ENCODE measurements around the gene EXOC3.

EXOC3 gene

GRCh38 chr5:443239-444151 lies 519 bp downstream of the EXOC3 start:
- H3K36me3 ChIP-seq (replicated peaks; ENCODE audit: low read depth, low read length), result peaks cover 15% of the 10 kb centered on the region
- peak overlapping the region; percentile 89 for H3K4me2 ChIP-seq (ENCODE audit: low read length)
- peak overlapping the region; percentile 16; the same call in 1 of the 2 replicates for H3K27ac ChIP-seq (ENCODE audit: low read length)
- peak overlapping the region; percentile 88 for H3K9ac ChIP-seq (ENCODE audit: low read length)
- TF ChIP-seq EZH2phosphoT487 (IDR thresholded peaks at IDR 0.05; ENCODE audit: low read depth), result no peak
- TF ChIP-seq, protein P1, sequence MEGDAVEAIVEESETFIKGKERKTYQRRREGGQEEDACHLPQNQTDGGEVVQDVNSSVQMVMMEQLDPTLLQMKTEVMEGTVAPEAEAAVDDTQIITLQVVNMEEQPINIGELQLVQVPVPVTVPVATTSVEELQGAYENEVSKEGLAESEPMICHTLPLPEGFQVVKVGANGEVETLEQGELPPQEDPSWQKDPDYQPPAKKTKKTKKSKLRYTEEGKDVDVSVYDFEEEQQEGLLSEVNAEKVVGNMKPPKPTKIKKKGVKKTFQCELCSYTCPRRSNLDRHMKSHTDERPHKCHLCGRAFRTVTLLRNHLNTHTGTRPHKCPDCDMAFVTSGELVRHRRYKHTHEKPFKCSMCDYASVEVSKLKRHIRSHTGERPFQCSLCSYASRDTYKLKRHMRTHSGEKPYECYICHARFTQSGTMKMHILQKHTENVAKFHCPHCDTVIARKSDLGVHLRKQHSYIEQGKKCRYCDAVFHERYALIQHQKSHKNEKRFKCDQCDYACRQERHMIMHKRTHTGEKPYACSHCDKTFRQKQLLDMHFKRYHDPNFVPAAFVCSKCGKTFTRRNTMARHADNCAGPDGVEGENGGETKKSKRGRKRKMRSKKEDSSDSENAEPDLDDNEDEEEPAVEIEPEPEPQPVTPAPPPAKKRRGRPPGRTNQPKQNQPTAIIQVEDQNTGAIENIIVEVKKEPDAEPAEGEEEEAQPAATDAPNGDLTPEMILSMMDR (IDR thresholded peaks at IDR 0.05; ENCODE audit: low read depth, low read length), result no peak
- H3K79me2 ChIP-seq (ENCODE audit: low read length), result peaks cover 29% of the 10 kb centered on the region
- peaks cover 22% of the 10 kb centered on the region for H3K4me1 ChIP-seq (ENCODE audit: low read length)
- H3K9me3 ChIP-seq (ENCODE audit: insufficient read depth, low read length), result no peaks in the 10 kb centered on the region
- peak overlapping the region; percentile 99 for H3K4me3 ChIP-seq (ENCODE audit: low read length)
- H4K20me1 ChIP-seq (ENCODE audit: insufficient read depth, low read length), result no peaks in the 10 kb centered on the region
- H2AFZ ChIP-seq (ENCODE audit: low read depth, low read length), result 0 out of 2 replicates have a peak overlapping the region, but pooled peaks have one; percentile 21
- no peaks in the 10 kb centered on the region for H3K27me3 ChIP-seq (ENCODE audit: low read depth, low read length)

- Histone ChIP-seq H2AFZ (ENCODE audit: low read depth, low read length) (no peak overlapping the region), H3K4me1 (ENCODE audit: low read length) (peaks cover 22% of the 10 kb centered on the region), H3K4me3 (ENCODE audit: low read length) (peak overlapping the region; percentile 99), H3K27ac (ENCODE audit: low read length) (no peak overlapping the region), H3K4me2 (ENCODE audit: low read length) (peak overlapping the region; percentile 89), H3K27me3 (ENCODE audit: low read depth, low read length) (no peaks in the 10 kb centered on the region), H3K36me3 (replicated peaks; ENCODE audit: low read depth, low read length) (peaks cover 21% of the 10 kb centered on the region), H3K9ac (ENCODE audit: low read length) (peak overlapping the region; percentile 88; the same call in 1 of the 2 replicates), H3K9me3 (ENCODE audit: insufficient read depth, low read length) (no peaks in the 10 kb centered on the region), H3K79me2 (ENCODE audit: low read length) (peaks cover 29% of the 10 kb centered on the region), H4K20me1 (ENCODE audit: insufficient read depth, low read length) (no peaks in the 10 kb centered on the region)
- TF ChIP-seq, protein P1 (IDR thresholded peaks at IDR 0.05; ENCODE audit: low read depth, low read length), result no peak
- TF ChIP-seq EZH2phosphoT487 (IDR thresholded peaks at IDR 0.05; ENCODE audit: low read depth), result no peak
These were observed 1.2 kb downstream of the EXOC3 start for GRCh38 chr5:444226-444625.

DNA sequence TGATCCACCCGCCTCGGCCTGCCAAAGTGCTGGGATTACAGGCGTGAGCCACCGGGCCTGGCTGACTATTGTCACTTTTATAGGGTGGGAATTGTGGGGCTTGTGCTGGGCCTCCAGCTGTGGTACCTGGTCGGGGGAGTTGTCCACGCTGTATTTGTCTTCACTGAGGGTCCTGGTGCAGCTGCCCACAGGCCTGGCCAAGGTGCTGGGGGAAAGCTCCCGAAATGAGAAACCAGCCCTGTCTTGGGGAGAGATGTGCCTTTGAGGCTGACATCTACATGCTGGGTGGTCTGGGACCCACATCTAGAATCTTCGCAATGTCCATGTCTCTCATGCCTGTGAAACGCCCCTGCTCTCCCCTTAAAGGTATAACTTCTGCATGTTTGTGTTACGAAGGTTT lies 2.6 kb downstream of the EXOC3 start:
- Histone ChIP-seq H3K27me3 (ENCODE audit: low read depth, low read length) (no peaks in the 10 kb centered on the region), H2AFZ (ENCODE audit: low read depth, low read length) (no peak overlapping the region), H3K9ac (ENCODE audit: low read length) (no peak overlapping the region), H4K20me1 (ENCODE audit: insufficient read depth, low read length) (no peaks in the 10 kb centered on the region), H3K36me3 (replicated peaks; ENCODE audit: low read depth, low read length) (peaks cover 31% of the 10 kb centered on the region), H3K9me3 (ENCODE audit: insufficient read depth, low read length) (no peaks in the 10 kb centered on the region), H3K79me2 (ENCODE audit: low read length) (peaks cover 29% of the 10 kb centered on the region), H3K4me1 (ENCODE audit: low read length) (peaks cover 17% of the 10 kb centered on the region), H3K4me3 (ENCODE audit: low read length) (no peak overlapping the region), H3K27ac (ENCODE audit: low read length) (no peak overlapping the region), H3K4me2 (ENCODE audit: low read length) (no peak overlapping the region)
- TF ChIP-seq, protein P1 (IDR thresholded peaks at IDR 0.05; ENCODE audit: low read depth, low read length), result no peak
- no peak for TF ChIP-seq EZH2phosphoT487 (IDR thresholded peaks at IDR 0.05; ENCODE audit: low read depth)

DNA sequence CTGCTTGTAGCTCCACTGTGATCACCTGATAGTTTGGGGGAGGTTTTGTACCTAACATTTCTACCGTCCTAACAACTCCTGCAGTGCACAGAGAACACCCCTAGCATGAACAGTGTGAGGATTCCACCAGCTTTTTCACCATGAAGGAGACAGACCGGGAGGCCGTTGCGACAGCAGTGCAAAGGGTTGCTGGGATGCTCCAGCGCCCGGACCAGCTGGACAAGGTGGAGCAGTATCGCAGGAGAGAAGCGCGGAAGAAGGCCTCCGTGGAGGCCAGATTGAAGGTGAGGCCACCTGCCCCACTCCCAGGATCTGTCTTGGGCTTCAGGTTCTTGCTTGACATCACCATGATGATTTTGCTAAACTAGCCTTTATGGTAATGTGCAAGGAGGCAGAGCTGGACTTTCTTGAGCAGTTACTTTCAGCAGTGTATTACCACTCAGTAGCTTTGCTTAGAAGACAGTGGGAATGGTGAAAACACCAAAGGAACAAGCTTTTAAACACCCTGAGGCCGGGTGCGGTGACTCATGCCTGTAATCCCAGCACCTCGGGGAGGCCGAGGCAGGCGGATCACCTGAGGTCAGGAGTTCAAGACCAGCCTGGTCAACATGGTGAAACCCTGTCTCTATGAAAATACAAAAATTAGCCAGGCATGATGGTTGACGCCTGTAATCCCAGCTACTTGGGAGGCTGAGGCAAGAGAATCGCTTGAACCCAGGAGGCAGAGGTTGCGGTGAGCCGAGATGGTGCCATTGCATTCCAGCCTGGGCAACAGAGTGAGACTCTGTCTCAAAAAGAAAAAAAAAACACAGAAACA lies 3.3 kb downstream of the EXOC3 start:
- H3K79me2 ChIP-seq (ENCODE audit: low read length), result peaks cover 29% of the 10 kb centered on the region
- H3K27ac ChIP-seq (ENCODE audit: low read length), result no peak overlapping the region
- H3K36me3 ChIP-seq (replicated peaks; ENCODE audit: low read depth, low read length), result peaks cover 37% of the 10 kb centered on the region
- TF ChIP-seq EZH2phosphoT487 (IDR thresholded peaks at IDR 0.05; ENCODE audit: low read depth), result no peak
- TF ChIP-seq, protein P1 (IDR thresholded peaks at IDR 0.05; ENCODE audit: low read depth, low read length), result no peak
- no peak overlapping the region for H3K4me3 ChIP-seq (ENCODE audit: low read length)
- H3K9ac ChIP-seq (ENCODE audit: low read length), result no peak overlapping the region
- peaks cover 14% of the 10 kb centered on the region for H3K4me1 ChIP-seq (ENCODE audit: low read length)
- no peak overlapping the region for H3K4me2 ChIP-seq (ENCODE audit: low read length)
- no peaks in the 10 kb centered on the region for H3K27me3 ChIP-seq (ENCODE audit: low read depth, low read length)
- no peaks in the 10 kb centered on the region for H3K9me3 ChIP-seq (ENCODE audit: insufficient read depth, low read length)
- no peak overlapping the region for H2AFZ ChIP-seq (ENCODE audit: low read depth, low read length)
- H4K20me1 ChIP-seq (ENCODE audit: insufficient read depth, low read length), result no peaks in the 10 kb centered on the region
